ENCODE data around the gene TADA2A.

Gene TADA2A

DNA sequence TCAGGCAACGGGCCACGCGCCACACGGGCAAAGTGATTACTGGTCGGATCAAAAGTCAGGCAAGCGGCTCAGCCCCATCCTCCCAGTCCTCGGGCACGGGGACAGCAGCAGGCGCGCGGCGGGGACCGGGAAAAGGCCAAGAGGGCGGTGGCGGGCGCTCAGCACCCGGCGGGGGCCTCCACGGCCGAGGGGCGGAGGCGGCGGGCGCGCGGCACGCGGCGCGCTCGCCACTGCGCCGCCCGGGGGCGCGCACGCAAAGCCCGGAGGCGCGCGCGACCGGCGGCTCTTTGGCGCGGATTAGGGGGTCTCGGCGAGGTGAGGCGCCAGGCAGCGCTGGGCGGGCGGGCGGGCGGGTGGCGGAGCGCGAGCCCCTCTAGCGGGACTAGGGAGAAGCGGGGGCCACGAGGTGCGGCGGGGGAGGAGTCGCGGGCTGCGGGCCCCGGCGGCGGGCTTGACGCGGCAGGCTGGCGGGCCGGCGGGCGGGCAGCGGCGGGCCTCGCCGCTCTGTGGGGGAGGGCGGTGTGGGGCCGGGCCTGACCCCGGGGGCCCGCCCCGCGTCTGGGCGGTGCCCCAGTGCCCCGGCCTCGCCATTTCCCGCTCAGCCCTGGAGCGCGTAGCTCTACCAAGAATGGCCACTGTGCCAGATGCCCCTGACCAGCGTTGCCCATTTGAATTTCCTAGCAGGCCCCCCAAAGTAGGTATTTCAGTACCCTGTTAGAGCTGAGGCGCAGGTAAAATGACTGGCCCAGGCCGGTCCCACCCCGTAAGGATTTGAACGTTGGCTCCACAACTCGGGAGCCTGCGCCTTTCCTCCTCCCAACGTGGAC is at the start of gene TADA2A, which contains the start of gene ACACA:
Gene TADA2A (plus strand): TSS at position 252 of the 827 bp plus-strand sequence. CDS start 4,480 bp downstream, outside the sequence.
Gene ACACA (minus strand): TSS at position 202 of the 827 bp plus-strand sequence. CDS start 537 bp downstream, outside the sequence.
- peak; percentile 63 for DNase-seq (ENCODE audit: low read depth)

DNA sequence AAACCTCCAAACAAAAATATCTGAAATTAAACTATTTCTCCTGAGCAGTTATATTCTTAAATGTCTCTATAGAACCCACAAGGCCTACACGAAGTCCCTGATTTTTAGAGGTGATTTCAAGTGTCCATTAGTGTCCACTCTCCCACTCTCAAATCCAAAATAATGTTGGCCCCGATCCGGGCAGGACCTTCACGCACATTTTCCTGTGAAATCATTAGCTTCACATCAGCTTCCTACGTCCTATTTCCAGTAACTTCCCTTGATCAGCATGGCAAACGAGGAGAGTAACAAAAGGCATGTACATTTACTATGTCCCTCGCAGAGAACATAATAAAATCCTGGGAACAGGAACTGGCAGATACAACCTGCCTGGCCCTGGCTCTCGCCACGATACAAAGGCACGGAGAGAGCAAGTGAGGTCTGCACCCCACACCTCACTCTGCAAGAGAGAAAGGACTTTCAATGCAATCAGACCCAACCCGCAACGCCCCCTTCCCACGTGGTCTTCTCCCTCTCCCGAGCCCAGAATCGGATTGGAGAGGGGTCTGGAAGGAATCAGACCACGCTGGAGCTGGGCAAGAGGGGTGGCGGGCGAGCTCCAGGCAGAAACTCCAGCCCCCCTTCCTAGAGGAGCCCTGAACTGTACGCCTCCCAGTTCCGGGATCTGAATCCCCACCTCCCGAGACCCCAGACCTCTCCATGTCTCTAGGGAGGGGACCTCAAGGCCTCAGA is 48.4 kb upstream of the TADA2A start:
- no peak for DNase-seq (ENCODE audit: low read depth)

DNA sequence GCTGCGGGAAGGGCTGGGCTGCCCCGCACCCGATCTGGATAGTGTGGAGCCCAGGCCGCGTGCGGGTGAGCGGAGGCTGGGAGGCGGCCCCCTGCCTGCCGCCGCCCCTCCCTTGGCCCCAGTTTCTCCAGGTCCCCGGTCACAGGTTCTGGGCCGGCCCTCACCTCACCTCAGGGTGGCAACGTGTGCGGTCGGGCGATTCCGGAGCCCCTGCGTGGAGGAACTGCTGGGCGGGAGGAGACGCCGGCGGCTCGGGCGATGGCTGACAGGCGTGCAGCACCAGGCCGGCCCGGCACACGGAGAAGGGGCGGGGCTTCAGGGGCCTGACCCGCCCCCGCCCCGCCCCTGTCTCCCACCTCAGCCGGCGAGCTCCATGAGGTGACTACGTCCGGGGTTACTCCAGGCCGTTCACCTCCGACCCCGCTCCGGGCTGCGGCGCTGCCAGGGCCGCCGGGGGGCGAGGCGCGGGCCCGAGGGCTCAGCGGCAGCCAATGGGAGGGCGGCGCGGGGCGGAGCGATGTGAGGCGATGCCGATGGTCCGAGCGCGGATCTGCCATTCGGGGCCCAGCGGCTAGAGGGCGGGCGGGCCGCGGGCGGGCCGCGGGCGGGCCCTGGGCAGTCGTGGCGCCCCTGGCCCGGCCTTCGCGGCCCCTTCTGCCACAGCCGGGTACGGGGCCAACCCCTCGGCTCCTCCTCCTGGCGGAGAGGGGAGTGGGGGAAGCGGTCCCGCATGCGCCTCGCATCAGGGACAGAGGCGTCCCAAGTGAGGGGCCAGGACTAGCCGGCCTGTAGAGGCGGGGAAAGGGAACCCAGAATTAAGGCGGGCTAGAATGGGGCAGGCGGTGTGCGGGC is 47.6 kb upstream of the TADA2A start:
- peak; percentile 80 for DNase-seq (ENCODE audit: low read depth)

DNA sequence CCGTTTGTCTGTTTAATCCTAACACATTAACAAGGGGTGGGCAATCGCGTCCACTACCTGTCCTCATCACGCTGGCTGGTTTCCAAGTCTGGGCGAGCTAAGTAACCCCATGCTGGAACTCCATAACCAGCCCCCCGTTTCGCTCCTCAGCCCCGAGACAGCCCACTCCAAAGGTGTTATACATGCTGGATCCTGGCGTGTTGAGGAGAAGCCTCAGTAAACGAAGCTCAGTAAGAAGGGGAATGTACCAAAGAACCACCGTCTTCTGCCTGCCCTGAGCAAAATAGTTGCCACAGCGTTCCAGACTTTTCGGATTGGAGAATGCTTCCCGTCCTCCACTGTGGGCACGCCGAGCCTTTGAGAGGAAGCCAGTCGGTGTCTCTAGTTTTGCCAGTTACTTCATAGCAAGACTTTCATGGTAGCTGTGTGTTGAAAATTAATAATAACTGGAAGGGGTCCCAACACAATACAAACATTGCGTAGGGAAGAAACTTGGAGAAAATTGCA is 47.0 kb upstream of the TADA2A start:
- DNase-seq (ENCODE audit: low read depth) = no peak

DNA sequence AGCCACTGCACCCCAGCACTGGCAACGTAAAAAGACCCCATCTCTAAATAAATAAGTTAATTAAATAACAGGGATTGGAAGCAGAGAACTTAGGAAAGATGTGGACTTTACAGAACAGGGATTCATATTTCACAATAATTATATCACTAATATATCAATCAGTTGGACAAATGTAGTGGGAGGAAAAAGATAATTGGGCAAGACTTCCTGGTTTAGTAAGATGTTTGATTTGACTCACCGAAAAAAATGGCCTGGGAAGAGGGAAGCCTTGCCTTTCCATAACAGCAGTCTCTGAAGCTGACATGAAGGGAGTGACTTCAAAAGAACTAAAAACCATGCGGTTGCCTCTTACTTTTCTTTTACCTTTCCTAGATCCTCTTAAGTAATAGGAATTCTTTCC is 46.1 kb upstream of the TADA2A start:
- no peak for DNase-seq (ENCODE audit: low read depth)

DNA sequence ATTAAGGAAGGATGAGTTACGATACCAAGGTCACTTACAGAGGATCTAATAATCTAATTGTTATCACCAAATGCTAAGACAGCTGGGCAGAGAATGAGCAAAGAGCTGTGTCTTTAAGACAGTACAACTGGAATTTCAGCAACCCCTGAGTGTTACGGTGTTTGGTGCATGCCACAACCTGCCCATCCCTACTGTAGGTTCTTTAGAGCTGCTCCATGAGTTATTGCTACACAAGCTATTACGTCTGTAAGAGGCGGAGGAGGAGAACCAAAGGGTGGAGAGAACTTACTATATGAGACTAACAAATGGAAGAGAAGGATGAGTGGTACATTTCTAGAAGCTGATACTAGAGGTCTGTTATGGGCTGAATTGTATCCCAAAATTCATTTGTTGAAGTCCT is 45.1 kb upstream of the TADA2A start:
- DNase-seq (ENCODE audit: low read depth) = no peak

DNA sequence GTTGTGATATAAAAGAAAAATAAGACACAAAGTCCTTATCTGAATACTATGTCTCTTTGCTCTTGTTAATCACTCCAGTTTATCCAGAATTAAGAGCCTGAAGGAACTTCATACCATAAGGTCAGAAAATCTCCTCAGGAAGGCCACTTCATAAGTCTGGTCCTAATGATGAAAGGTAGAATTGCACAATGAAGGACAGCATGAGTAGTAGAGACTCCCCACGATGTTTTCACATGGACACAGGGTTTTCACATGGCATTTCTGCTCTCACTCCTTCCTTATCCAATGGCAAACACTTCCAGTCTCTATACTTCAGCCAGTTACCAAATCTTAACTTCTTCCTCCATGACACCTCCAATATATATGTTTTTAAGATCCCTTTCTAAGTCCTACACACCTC is 41.1 kb upstream of the TADA2A start:
- no peak for DNase-seq (ENCODE audit: low read depth)

DNA sequence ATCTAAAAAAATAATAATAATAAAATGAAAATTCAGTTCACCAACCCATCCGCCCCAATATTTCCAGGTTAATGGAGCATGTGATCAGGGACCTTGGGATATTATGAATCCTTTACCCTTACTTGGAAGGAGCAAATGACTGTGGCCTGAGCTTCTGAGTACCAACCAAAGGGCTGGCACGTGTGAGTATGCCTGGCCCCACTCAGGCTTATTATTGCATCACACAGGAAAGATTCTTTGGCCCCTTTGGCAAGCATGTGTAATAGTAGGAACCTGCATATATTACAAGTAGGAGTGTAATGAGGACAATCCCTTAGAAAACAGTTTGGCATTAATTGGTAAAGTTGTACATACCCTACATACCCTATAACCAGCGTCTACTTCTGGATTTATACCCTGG is 38.1 kb upstream of the TADA2A start:
- DNase-seq (ENCODE audit: low read depth) = no peak

DNA sequence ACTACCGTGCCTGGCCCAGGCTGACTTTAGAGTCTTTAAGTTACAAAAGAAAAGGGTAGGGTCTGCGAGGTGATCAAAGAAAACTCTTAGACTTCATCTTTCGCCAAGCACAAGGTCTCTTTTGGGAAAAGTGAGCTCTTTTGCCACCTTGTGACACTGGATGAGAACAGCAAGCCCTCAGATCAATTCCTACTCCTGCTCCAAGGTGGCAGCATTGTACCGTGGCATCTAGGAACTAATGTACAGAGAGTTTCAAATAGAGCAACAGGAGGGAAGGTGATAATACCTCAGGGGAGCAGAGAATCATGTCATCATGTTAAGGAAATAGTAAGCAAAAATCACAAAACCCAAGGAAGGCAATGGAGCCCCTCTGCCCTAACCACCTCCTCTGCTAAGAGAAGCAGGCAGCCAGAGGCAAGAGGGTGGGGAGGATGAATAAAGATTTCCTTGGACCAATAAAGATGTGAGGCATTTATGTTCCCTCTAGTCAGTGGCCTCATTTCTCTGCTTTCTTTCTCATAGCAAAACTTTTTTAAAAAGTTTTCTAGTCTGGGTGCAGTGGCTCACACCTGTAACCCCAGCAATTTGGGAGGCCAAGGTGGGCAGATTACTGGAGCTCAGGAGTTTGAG is 33.0 kb upstream of the TADA2A start:
- DNase-seq (ENCODE audit: low read depth) = peak; percentile 22

- DNase-seq (ENCODE audit: low read depth) = no peak
Measured at GRCh38 chr17:37375706-37376105, 31.0 kb upstream of the TADA2A start, which contains the start of gene C17orf78. Gene C17orf78, plus strand, starts transcription at chr17:37375985. Its CDS starts 108 bp downstream, at chr17:37376093.

GRCh38 chr17:37382056-37382455 is 24.6 kb upstream of the TADA2A start:
- no peak for DNase-seq (ENCODE audit: low read depth)

DNA sequence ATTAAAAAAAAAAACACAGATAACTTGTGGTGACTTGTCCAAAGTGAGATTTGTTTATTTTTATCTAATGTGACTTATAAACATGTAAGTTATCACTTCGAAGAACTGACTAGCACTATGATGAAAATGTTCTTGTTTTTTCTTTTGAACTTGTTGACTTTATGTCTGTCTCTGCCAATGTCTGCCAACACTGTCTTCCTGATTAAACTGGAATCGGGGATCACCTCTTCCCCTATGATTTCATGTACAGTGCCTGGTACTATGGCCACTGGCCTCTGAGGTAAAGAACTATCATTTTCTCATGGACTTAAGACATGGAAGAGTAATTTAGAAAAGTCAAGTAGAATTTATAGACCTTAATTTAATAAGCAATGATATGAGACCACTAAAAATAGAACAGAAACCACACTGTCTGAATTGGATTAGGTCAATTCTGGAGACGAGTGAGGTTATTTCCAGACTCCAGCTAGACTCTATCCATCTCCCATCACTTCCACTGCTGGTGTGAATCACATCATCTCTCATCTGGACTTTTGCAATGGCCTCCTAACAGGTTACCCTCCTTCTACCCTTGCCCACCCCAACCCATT is 22.0 kb upstream of the TADA2A start:
- no peak for DNase-seq (ENCODE audit: low read depth)

DNA sequence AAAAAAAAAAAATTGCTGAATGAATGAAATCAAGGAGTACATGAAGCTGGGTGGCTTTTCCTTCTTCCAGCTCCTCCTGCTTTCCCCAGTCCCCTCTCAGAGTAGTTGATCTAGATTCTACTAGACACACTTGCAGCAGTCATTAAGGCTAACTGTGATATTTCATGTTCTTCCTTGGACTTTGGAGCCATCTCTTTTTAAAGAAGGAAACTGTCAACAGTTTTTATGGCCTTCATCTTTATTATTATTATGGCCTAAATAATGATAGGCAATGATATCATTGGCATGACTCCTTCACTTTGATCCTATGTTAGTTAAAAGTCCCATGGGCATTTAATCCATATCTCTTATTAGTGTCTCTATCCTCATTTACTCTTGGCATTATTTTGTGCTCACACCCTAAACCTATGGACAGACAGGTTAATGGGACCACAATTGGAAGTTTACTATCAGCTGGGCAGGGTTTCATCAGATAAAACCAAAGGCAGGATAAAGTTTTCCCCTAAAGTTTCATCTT is 21.2 kb upstream of the TADA2A start:
- no peak for DNase-seq (ENCODE audit: low read depth)

- no peak for DNase-seq (ENCODE audit: low read depth)
Measured at GRCh38 chr17:37386462-37386861, 20.2 kb upstream of the TADA2A start.

DNA sequence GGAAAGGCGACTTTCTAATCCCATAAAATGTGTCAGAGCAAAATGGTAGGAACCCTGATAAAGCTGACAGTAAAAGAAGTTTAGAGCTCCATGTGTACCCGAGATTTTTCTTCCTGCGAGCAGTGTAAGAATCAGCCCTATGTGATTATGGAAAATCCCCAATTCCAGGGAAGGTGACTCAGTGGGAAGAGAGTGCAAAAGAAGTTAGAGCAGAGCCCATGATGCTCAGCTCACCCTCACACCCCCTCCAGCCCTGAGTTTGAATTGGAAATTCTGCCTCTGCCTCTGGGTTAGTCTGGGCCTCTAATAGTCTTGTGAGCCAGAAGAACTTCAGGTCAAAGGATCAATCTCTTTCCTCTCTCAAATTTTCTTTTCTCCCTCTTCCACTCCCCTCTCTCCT is 18.4 kb upstream of the TADA2A start:
- DNase-seq (ENCODE audit: low read depth) = no peak

DNA sequence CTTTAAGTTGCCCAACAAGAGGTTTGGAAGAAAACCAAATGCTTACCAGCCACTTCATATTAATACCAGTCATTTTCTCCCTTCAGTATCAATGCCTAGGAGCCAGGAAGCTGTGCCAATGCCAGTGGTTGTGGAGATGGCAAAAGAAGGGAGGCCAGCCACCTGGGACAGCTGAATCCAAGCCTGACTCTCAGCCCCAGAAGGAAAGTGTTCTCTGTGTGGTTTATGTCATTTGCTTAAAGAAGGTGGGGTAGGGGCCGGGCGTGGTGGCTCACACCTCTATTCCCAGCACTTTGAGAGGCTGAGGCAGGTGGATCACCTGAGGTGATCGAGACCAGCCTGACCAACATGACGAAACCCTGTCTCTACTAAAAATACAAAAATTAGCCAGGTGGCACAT is 17.5 kb upstream of the TADA2A start:
- no peak for DNase-seq (ENCODE audit: low read depth)

GRCh38 chr17:37391146-37391545 is 15.5 kb upstream of the TADA2A start:
- no peak for DNase-seq (ENCODE audit: low read depth)

DNA sequence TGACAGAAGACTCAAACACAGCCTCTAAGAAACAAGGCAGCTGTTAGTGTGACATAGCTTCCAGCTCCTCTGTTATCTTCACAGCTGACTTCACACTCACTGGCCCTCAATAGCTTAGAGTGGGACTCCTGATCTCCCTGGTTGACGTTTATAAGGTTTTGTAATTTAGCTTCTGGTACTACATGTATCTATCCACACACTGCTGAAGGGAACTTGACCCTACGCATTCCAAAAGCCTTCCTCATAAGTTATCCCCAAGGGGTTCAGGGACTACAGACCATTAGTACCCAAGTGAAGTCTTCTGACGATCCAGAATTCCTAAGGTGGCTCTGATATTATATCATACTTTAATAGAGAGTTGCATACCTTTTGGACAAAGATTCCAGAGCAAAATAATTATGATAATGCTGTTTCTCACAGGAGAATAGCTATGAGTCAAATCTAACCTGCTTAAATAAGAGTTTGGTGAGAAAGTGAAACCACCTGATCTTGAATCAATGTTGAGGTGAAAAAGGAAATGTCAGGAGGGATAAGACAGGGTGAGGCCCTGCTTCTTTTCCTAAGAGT is 14.6 kb upstream of the TADA2A start:
- DNase-seq (ENCODE audit: low read depth) = no peak

GRCh38 chr17:37393352-37393751 is 13.3 kb upstream of the TADA2A start:
- no peak for DNase-seq (ENCODE audit: low read depth)

DNA sequence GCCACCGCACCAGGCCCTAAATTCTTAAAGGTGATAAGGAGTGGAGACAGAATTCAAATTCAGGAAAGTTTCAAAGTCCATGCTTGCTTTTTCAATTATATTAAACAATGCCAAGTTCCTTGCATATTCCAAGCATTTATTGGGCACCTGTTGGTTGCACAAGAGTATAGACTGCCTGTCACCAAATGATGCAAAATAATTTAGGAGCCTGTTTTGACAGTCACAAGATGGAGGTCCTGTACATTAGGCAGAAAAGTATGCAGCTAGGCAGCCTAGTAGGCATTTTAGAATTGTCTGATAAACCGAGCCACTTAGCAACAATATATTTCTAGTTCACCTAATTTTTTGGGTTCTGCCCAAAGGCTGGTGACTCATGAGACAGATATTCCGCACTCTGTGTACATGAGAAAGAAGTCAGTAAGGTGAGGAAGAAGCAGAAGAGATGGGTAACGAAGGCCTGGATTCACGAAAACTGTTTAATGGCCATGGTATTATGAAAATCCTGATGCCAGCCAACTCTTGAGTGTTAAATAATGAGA is 7.4 kb upstream of the TADA2A start:
- DNase-seq (ENCODE audit: low read depth) = no peak

All from activated T-helper 1 cell treated with Interleukin-2 at 50 U/mL for 16 hours (primary cell).